GM10266 (cell line): ENCODE measurements around the gene EML6.

ENCODE experiments used
- DNase-seq: peaks from one replicate; pipeline ENCODE4 v3.0.0; 2012; ENCODE audit errors: extremely low spot score
- TF ChIP-seq, protein P1 (sequence below): IDR thresholded peaks from 2 replicates; pipeline ENCODE4 v1.5.1; 2012; ENCODE audit warnings: mild to moderate bottlenecking, low read depth; ENCODE audit not compliant: control insufficient read depth, insufficient read depth; ENCODE audit errors: missing control alignments

Gene EML6

DNA sequence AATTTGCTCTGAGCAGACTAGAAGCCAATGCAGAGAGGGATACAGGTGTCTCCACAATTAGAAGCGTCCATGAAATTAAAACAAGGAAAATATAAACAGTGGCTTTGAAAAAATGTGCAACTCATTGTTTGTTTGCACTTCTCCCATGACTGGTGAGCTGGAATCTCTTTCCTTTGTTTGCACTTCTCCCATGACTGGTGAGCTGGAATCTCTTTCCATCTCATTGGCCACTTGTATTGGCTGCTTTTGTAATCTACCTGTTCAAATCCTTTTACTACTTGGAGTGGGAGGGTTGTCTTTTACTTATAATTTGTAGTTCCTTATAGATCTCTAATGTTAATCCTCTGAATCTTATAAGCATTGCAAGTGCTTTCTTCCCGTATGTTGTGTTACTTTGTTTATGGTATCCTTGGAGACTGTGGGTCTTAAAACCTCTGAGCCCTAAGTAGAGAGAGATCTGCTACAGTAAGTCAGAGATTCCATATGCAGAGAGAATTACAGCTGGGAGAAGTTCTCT is 232.7 kb downstream of the EML6 start:
- TF ChIP-seq, protein P1, sequence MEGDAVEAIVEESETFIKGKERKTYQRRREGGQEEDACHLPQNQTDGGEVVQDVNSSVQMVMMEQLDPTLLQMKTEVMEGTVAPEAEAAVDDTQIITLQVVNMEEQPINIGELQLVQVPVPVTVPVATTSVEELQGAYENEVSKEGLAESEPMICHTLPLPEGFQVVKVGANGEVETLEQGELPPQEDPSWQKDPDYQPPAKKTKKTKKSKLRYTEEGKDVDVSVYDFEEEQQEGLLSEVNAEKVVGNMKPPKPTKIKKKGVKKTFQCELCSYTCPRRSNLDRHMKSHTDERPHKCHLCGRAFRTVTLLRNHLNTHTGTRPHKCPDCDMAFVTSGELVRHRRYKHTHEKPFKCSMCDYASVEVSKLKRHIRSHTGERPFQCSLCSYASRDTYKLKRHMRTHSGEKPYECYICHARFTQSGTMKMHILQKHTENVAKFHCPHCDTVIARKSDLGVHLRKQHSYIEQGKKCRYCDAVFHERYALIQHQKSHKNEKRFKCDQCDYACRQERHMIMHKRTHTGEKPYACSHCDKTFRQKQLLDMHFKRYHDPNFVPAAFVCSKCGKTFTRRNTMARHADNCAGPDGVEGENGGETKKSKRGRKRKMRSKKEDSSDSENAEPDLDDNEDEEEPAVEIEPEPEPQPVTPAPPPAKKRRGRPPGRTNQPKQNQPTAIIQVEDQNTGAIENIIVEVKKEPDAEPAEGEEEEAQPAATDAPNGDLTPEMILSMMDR, result no peak
- no peak for DNase-seq

DNA sequence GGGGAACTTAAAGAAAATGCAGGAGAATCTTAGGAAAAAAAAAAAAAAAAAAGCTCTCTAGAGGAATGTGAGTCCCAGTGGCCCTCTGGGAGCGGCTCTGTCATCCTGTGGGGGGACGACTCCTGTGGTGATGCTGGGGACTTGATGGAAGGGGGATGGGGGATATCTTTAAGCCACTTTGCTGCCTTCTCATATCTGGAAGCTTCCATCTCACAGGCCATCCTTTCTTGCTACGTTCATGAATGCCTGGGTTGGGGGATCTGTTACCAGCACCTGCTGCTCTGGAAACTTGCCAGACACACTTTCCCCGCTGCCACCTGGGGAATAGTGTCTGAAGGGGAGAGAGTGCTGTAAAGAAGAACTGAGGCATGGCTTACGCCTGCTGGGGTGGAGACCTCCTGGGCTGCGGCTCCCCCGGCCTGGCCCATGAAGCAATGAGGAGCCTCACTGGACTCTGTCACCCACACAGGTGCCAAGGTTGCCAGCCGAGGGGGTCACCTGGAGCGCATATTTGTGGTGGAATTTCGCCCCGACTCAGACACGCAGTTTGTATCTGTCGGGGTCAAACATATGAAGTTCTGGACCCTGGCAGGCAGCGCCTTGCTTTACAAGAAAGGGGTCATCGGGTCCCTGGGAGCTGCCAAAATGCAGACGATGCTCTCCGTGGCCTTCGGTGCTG is 234.0 kb downstream of the EML6 start:
- TF ChIP-seq, protein P1, result no peak
- DNase-seq, result no peak

DNA sequence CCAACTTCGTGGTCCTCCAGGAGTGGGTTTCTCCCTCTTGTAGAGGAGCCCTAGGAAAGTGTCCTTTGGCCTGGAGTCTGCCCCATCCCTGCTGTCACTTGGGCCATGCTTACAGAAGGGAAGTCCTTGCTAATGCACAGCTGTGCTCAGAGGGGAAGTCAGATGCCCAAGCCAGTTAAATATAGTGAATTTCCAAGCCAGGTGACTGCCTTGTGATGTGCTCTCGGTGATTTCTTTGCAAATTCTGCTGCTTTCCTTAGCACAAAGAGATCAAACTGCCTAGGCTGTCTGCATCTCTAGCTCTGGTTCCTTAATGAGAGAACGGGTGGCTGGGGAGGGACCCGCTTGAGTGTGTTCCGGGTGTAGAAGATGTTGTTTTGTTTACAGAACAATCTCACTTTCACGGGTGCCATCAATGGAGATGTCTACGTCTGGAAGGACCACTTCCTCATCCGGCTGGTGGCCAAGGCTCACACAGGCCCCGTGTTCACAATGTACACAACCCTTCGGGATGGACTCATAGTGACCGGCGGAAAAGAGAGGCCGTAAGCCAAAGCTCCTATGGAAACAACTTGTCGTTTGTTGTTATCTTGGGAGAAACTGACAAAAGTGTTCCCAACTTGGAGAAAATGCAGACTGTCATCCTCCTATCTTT is 235.4 kb downstream of the EML6 start:
- no peak for DNase-seq

DNA sequence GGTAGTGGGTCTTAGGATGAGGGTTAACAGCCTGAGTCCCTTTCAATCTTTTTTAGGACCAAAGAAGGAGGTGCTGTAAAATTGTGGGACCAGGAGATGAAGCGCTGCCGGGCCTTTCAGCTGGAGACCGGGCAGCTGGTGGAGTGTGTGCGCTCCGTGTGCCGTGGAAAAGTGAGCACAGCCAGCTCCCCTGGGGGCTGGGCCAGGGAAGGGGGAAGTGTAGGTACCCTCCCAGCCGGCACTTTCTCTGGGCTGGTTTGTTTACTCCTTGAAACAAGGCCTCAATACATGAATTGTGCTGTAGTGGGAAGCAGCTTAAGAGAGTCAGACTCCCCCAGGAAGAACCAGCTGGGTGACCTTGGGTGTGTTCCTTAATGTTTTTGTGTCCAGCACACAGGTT is 236.7 kb downstream of the EML6 start:
- TF ChIP-seq, protein P1, result no peak
- DNase-seq, result no peak

More for the DNA sequence above, 235.4 kb downstream of the EML6 start:
- TF ChIP-seq, protein P1, result no peak

GRCh38 chr2:54962511-54962910 is 239.0 kb downstream of the EML6 start:
- TF ChIP-seq, protein P1, result no peak

GRCh38 chr2:54962935-54963440 is 239.5 kb downstream of the EML6 start:
- TF ChIP-seq, protein P1, result no peak
- no peak for DNase-seq

More at GRCh38 chr2:54962511-54962910, 239.0 kb downstream of the EML6 start:
- no peak for DNase-seq

DNA sequence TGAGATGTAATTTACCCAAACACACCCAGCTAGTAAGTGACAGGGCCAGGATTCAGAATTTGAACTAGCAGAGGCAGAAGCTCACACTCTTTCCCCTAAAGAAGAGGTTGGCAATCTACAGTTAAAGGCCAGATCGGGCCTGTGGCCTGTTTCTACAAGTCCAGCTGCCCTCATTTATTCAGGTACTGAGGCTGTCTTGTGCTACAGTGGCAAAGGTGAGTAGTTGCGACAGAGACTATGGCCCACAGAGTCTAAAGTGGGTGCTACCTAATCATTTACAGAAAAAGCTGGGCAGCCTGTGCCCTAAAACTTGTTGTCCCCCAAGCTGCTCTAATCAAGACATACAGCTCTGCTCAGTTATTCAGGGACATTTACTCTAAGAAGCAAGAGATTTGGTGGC is 240.0 kb downstream of the EML6 start:
- TF ChIP-seq, protein P1, result no peak
- DNase-seq, result no peak
